Suprapubic skin (tissue), 4 donors: ENCODE data around the gene SPOCD1.

Experiments used
- EP300 ChIP-seq: sonication (generic); formaldehyde crosslinking; IDR thresholded peaks from one replicate; pipeline ENCODE4 v1.6.1; 2017; ENCODE audit warnings: antibody characterized with exemption
- POLR2A ChIP-seq, 2 donors: fragments of 450-650 bp; IDR thresholded peaks; one replicate each; pipeline ENCODE4 v1.6.1; 2017; ENCODE audit warnings: antibody characterized with exemption in 2 of 2, mild to moderate bottlenecking in 2 of 2, moderate library complexity in 2 of 2
- POLR2AphosphoS5 ChIP-seq, 3 donors: sonication (generic); formaldehyde crosslinking; IDR thresholded peaks; one replicate each; pipeline ENCODE4 v1.6.1; 2017; ENCODE audit warnings: antibody characterized with exemption in 3 of 3
- TF ChIP-seq, protein P1 (sequence below), 2 donors: fragments of 200-600 bp in 1 of 2; fragments of 450-650 bp in 1 of 2; sonication (generic) in 1 of 2; IDR thresholded peaks; one replicate each; pipeline ENCODE4 v1.5.1; 2016 to 2019; ENCODE audit warnings: antibody characterized with exemption in 2 of 2, mild to moderate bottlenecking in 1 of 2, moderate library complexity in 1 of 2

GRCh38 chr1:31762323-31762722, 53.5 kb downstream of the SPOCD1 start:
- no peak for TF ChIP-seq POLR2A (IDR thresholded peaks at IDR 0.05)
- no peak for TF ChIP-seq POLR2AphosphoS5 (IDR thresholded peaks at IDR 0.05)
- TF ChIP-seq, protein P1, sequence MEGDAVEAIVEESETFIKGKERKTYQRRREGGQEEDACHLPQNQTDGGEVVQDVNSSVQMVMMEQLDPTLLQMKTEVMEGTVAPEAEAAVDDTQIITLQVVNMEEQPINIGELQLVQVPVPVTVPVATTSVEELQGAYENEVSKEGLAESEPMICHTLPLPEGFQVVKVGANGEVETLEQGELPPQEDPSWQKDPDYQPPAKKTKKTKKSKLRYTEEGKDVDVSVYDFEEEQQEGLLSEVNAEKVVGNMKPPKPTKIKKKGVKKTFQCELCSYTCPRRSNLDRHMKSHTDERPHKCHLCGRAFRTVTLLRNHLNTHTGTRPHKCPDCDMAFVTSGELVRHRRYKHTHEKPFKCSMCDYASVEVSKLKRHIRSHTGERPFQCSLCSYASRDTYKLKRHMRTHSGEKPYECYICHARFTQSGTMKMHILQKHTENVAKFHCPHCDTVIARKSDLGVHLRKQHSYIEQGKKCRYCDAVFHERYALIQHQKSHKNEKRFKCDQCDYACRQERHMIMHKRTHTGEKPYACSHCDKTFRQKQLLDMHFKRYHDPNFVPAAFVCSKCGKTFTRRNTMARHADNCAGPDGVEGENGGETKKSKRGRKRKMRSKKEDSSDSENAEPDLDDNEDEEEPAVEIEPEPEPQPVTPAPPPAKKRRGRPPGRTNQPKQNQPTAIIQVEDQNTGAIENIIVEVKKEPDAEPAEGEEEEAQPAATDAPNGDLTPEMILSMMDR (IDR thresholded peaks at IDR 0.05) = no peak
- TF ChIP-seq EP300 = no peak
